GM15510 (cell line): Measurements from ENCODE around the gene ACBD3.

Experiments
- POLR2A ChIP-seq: IDR thresholded peaks from 3 replicates; pipeline ENCODE4 v1.6.1; 2011; ENCODE audit warnings: borderline replicate concordance; ENCODE audit not compliant: insufficient read length; ENCODE audit errors: extremely low read depth

The ACBD3 gene

DNA sequence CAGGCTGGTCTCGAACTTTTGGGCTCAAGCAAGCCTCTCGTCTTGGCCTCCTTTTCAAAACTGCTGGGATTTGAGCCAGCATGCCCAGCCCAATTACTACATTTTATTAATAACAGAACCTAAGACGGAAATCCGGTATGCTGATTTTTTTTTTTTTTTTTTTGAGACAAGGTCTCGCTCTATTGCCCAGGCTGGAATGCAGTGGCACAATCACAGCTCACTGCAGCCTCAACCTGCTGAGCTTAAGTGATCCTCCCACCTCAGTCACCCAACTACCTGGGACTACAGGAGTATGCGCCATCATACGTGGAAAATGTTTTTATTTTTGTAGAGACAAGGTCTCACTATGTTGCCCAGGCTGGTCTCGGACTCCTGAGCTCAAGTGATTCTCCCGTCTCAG, 20.2 kb downstream of the ACBD3 start:
- no peak for TF ChIP-seq POLR2A

DNA sequence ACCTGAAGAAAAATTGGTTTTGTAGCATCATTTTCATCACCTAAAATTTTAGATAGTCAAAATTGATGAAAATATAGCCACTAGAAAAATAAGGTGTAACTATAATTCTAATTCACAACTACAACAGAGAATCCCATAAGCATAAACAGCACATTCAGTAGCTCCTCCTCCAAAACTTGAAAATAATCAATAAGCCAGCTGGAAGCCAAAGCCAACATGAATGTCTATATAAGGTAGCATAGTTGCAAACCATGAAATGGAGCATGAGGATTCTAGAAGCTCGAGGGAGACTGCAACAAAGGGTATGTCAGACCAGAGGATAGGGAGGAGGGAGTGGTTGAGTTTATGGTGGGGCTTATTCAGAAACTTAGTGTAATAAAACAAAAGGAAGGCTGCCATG, 22.4 kb downstream of the ACBD3 start:
- TF ChIP-seq POLR2A: no peak

DNA sequence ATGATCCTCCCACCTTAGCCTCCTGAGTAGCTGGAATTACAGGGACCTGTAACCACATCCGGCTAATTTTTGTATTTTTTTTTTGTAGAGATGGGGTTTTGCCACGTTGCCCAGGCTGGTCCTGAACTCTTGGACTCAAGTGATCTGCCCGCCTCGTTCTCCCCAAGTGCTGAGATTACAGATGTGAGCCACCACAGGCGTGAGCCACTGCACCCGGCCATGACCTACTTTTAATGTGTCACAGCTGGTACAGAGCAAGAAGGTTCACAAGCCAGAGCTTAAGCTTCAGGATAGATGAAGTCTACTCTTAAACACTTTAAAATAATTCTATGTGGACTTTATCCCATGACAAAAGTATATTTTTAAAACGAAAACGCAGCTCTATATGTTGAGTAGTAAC, 23.6 kb downstream of the ACBD3 start:
- TF ChIP-seq POLR2A: no peak

DNA sequence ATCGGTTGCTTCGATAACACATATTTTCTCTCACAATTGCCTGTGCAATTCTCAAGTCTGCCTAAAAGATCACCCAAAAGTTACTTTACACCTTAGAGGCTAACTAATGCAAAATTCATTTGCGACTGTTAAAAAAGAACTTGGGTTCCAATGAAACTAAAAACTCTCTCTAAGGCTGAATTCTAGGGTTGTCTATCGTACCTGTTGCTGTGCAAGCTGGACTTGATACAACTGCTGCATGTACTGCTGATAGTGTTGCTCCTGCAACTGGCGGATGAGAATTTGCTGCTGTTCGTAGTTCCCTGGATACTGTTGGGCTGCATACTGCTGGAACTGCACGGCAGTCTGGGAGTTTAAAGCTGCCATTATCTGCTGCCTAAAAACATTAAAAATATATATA, 27.6 kb downstream of the ACBD3 start:
- no peak for TF ChIP-seq POLR2A

DNA sequence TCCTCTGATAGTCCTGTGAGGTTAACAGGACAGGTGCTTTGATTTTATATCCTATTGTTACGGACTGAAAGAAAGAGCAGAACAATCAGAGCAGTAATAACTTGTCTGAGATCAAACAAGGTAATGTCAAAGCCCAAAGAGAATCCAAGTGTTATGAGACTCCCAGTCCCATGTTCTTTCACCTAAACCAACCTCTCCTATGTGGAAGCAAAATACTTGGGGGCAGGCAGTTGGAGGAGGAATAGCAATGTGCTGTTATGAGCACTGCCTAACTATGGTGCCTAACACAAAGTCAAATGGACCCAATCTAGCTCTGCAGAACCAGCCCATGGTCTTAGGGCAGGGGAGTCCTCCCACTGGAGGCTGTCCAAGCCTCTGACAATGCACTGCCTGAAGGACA, 28.1 kb downstream of the ACBD3 start:
- TF ChIP-seq POLR2A: no peak

DNA sequence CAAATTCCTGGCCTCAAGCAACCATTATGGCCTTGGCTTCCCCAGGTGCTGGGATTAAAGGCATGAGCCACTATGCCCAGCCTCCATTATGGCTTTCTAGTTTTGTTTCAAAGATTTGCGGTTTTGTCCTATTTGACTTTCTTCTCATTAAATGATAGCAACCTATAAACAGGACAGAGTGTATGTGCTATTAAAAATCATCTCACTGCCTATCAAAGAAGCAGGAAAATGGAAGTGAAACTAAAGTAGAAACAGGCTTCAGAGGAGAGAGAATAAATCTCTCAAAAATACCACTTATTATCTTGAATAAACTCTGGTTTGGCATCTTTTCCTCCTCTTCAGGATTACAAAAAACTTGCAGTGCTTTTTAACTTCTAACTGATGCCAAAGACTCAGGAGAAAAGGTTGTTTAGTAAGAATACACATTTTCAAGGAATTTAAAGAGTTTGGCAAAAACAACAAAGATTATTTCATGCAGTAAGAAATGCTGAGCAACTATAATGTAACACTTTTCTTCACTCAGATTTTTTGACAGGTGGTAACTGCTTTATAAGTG, 28.7 kb downstream of the ACBD3 start:
- TF ChIP-seq POLR2A: no peak

DNA sequence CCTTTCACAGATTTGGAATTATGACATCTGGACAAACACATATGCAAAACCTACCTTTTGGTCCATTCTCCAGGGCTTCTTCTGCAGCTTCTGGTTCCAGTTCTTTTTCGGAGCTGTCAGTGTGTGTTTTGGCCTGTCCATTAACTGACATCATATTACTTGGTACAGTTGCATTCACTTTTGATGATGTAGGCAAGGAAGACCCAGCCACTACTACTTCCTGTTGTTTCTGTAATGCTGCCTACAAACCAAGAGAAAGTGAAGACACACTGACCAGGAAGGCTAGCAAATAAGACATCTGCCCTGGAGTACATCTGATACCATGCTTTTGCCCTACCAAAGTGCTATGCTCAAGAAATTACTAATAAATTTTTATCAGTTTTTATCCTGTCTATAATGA, 31.9 kb downstream of the ACBD3 start:
- TF ChIP-seq POLR2A: no peak

DNA sequence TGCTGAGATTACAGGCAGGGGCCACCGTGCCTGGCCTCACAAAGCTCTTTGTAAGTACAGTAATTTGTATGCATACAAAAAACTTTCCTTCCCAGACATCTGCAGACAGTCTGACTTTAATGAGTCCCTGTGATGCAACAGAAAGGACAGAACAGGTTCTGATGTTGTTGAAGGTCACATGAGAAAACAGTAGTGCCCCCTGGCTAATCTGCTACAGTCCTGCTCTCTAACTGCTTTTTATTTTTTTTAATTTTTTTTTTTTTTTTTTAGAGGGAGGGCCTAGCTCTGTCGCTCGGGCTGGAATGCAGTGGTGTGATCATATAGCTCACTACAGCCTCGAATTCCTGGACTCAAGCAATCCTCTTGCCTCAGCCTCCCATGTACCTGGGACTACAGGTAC, 36.7 kb downstream of the ACBD3 start:
- no peak for TF ChIP-seq POLR2A

DNA sequence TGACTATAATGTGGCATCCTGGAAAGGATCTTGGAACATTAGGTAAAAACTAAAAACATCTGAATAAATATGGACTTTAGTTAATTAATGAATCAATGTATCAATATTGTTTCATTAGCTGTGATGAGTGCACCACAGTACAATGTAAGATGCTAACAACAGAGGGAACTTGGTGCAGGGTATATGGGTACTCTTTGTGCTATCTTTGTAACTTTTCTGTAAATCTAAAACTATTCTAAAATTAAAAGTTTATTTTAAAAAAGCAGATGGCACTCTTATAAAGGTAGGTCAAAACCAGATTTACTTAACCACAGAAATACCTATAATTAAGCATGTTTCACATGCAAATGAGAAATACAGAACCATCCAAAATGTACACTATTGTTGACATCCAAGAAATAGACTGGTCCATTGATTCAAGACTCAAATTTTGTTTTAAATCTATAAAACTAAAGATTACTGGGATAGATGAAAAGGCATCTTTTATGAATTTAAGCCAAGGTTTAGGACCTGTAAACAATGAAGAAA, 38.4 kb downstream of the ACBD3 start:
- TF ChIP-seq POLR2A: no peak

DNA sequence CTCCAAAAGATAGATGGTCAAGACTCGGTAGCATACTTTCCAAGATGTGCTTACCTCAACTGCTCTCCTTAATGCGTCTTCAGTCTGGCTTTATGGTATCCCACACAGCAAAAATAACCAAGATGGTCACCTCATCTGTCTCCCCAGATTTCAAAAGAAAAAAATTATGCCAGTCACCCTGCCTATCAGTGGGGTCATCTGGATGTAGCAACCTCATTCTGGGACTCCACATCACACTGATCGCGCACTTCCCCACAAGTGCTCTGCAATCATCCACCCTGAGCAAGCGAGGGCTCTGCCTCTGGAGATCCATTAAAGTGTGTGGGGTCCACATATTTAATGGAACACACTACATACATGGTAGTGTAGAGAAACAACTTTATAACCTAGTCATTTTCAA, 42.5 kb downstream of the ACBD3 start:
- no peak for TF ChIP-seq POLR2A

DNA sequence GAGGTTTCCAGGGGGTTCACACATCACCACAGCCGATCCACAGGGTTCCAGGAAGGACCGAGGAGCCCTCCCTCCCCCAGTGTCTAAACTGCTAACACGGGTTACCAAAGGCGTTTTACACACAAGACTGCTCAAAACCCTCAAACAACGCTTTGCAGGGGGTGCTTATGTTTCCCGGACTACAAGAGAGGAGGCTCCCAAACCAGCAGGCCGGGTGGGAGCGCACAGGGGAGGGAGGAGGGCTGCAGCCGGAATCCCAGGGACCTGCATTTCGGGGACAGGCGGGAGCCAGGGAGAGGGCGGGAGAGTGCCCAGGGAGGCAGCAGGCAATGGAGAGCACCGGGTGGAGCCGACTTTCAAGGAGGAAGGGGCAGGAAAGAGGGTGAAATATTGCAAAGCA, 50.8 kb downstream of the ACBD3 start:
- no peak for TF ChIP-seq POLR2A

DNA sequence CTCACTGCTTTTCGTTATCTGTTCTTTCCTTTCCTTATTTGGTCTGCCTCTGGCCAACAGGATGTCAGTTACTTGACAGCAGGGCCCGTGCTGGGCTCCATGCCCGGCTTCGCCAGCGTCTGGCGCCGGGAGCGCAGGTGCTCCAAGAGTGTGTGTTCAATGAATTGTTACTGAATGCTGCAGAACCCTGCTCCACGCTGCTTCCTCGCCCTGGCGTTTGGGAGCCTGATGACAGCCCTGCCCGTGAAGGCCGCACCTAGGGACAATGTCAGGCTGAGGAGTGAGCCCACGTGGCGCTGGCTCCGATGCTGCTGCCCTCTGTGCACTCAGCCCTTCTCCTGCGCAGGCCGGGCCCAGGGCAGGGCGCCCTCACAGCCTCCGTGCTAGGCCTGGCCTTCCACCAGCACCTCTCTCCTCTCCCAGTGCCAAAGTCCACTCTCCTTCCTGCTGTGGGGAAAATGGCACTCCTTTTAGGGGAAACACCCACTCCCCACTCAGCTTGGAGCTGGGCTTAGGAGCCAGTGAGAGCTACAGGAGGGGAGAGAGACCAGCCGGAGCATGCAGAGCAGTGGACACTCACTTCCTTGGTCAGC, 51.4 kb downstream of the ACBD3 start:
- no peak for TF ChIP-seq POLR2A

DNA sequence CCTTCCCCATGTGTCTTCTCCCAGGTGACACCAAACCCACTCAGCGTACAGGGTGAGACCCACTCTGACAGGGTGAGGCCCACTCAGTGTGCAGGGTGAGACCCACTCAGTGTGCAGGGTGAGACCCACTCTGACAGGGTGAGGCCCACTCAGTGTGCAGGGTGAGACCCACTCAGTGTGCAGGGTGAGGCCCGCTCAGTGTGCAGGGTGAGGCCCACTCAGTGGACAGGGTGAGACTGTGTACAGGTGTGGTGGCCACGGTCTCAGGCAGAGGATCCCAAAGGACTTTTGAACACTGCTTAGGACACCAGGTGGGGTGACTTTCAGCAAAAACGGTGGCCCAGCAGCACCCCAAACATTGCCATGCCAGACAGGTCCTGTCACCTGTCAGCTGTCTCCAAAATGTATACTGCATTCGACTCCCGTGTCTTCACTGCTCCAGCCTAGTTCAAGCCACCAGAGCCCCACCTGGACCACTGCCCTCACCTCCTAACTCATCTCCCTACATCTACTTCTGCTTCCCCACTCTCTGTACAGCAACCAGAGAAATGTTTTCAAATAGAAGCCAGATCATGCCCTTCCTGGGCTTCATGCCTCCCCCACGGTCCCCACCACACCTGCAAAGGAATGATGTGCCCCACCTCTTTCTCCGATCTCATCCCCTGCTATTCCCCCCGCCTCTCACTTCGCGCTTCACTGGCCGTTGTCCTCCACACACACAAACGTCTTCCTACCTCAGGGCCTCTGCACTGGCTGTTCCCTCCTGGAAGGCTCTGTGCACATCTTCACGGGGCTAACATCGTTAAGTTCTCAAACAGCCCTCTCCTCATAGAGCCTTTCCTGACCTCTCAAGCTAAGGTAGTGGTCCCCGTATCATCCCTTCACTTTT, 52.1 kb downstream of the ACBD3 start:
- no peak for TF ChIP-seq POLR2A

DNA sequence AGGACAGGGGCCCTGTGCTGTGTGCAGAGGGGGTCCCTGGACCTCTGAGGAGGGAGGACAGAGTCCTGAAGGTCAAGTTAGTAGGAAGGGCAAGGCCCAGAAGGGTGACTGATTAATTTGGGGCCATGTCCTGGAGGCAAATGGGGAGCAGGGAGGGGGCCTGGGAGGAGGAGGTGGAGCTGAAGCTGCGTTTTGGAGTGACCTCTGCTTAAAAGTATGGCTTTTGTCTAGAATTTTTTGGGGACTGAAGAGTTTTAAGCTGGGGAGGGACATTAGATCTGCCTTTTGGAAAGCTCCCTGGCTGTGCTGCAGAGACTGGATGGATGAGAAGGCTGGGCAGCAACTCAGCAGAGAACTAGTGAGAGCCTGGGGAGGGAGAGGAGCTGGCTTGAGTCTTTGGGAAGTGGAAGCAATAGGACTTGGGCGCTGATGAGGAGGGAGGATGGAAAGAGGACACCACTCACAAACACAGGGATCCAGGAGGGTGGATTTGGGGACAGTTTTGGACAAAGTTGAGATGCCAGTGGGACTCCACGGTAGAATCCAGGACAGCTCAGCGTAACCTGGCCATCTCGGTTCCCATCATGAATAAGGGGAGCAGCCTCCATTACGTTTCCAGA, 52.9 kb downstream of the ACBD3 start:
- no peak for TF ChIP-seq POLR2A

DNA sequence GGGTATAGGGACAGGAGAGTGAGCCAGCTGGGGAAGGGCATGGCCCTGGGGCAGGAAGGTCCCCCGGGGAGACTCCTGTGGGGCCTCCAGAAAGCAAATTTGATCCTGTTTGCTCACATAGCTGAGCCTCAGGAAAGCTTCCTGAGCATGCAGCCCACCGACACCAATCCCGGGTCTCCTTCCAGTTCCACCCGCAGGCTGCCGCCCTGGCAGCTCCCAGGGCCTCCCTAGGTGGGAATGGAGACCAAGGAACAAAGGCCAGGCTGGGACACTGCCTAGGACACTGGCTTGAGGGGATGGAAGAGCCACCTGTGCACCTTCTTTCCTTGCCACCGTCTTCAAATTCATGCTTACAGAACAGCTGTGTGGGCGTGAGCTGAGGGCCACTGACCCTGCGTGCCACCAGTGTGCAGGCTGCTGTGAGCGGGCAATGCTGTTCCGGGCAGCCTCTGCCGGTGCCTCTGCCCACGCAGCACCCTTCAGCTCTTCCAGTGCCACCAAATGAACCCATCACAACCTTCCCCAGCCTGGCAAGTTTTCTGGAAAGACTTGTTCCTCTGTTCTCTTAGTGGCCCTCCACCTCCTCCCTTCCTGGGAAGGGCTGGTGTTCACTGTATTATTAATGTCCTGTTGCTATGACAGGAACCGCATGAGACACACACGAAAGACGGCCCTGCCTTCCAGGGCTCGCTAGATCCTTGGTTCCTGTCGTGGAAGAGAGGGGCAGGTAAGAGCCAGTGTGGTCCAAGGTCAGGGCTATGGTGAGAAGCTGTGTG, 53.6 kb downstream of the ACBD3 start:
- no peak for TF ChIP-seq POLR2A

DNA sequence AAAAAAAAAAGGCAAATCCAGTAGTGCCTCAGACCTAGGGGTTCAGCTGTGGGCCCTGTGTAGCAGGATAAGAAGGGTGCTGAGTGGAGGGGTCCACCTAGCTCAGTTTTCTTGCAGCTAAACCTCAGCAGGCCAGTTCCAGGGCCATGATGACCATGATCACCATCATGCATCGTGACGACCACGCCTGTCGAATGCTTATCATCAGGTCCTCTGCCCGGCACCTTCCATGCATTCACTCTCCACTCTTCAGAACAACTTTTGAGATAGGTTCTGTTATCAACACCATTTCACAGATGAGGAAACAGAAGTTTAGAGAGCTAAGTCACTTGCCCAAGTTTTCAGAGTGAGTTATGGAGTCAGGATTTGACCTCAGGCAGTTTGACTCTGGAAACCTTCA, 54.9 kb downstream of the ACBD3 start:
- TF ChIP-seq POLR2A: no peak

DNA sequence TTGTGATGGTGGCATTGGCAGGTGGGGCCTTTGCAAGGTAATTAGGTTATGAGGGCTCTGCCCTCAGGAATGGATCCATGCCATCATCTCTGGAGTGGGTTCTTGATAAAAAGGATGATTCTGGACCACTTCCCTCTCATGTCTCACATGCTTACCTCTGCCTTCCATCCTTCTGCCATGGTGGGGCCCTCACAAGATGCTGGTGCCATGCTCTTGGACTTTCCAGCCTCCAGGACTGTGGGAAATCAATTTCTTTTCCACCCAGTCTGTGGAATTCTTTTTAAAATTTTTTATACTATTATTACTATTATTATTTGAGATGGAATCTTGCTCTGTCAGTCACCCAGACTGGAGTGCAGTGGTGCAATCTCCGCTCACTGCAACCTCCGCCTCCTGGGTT, 57.3 kb downstream of the ACBD3 start:
- TF ChIP-seq POLR2A: no peak
